K562 (cell line): ENCODE results near the gene QKI. TPM values are rescaled to one million over a fixed set of nuclear protein-coding genes. Genes with fewer than 3 reads are reported as not detected.

Source experiments
- EP300 ChIP-seq: IDR thresholded peaks from 2 replicates; pipeline ENCODE4 v1.6.1; 2012; ENCODE audit warnings: low read length, improper control_type of control experiment
- HDAC8 ChIP-seq: fragments of 450-650 bp; IDR thresholded peaks from 2 replicates; pipeline ENCODE4 v1.6.1; 2016; ENCODE audit warnings: mild to moderate bottlenecking, missing genetic modification characterization, moderate library complexity, missing compliant biosample characterization
- HEY1 ChIP-seq: fragments of 250-450 bp; sonication (Bioruptor Pico); IDR thresholded peaks from 2 replicates; pipeline ENCODE4 v1.5.0; 2020; ENCODE audit warnings: mild to moderate bottlenecking, moderate library complexity, borderline replicate concordance
- MCM3 ChIP-seq: fragments of 450-650 bp; IDR thresholded peaks from 2 replicates; pipeline ENCODE4 v1.6.1; 2016
- PRMT5 ChIP-seq: sonication (generic); formaldehyde crosslinking; IDR thresholded peaks from 2 replicates; pipeline ENCODE4 v1.5.0; 2020; ENCODE audit warnings: missing genetic modification reagents
- XRCC4 ChIP-seq: IDR thresholded peaks from one replicate; pipeline ENCODE4 v1.6.1; 2011; ENCODE audit not compliant: insufficient read depth, insufficient read length; ENCODE audit errors: extremely low read depth
- ZKSCAN8 ChIP-seq: fragments of 200-800 bp; sonication (Bioruptor generic); IDR thresholded peaks from 2 replicates; pipeline ENCODE4 v1.6.1; 2016; ENCODE audit warnings: missing genetic modification characterization, missing compliant biosample characterization
- ZNF263 ChIP-seq: sonication (generic); formaldehyde crosslinking; IDR thresholded peaks from 2 replicates; pipeline ENCODE4 v1.8.0; 2022; ENCODE audit warnings: mild to moderate bottlenecking, missing genetic modification reagents, borderline replicate concordance
- polyA plus RNA-seq, 8 experiments: library from polyadenylated mRNA; depleted of rRNA in 4 of 8; stranded (reverse) in 5 of 8; unstranded in 3 of 8; fragments of >200 nt; fragmentation: Nextera tagmentation in 2 of 8; fragmentation: Illumina TruSeq in 1 of 8; extraction: Ambion mirVana in 2 of 8; extraction: Trizol in 1 of 8; gene quantifications; 2 replicates each; pipeline versions ENCODE4 v1.2.1 to v1.2.3, GENCODE V29; 2011 to 2014; ENCODE audit warnings: inconsistent platforms in 1 of 8, missing spikeins in 1 of 8
- total RNA-seq, 7 experiments: library from RNA; depleted of rRNA in 6 of 7; stranded (reverse); fragments of >200 nt in 6 of 7; fragmentation: Illumina TruSeq in 2 of 7; extraction: Trizol in 2 of 7; gene quantifications; 2 replicates each; pipeline versions ENCODE4 v1.2.1 to v1.2.3, GENCODE V29; 2011 to 2021; ENCODE audit warnings: low replicate concordance in 1 of 7
- TF ChIP-seq, protein P1 (sequence below), 2 experiments: fragments of 450-650 bp in 1 of 2; sonication (generic) in 1 of 2; formaldehyde crosslinking in 1 of 2; IDR thresholded peaks; 2 replicates each; pipeline versions ENCODE4 v1.7.1 to v1.9.0; 2016 to 2022; ENCODE audit warnings: inconsistent platforms in 1 of 2, mild to moderate bottlenecking in 1 of 2, missing genetic modification reagents in 1 of 2
- TF ChIP-seq, protein P2 (sequence below), 2 experiments: fragments of 450-650 bp; conservative IDR thresholded peaks; 2 replicates each; pipeline ENCODE4 v1.6.1; 2017; ENCODE audit warnings: mild to moderate bottlenecking in 2 of 2, moderate library complexity in 2 of 2
- TF ChIP-seq, protein P3 (sequence below): IDR thresholded peaks from 2 replicates; pipeline ENCODE4 v1.6.1; 2012; ENCODE audit warnings: low read depth, low read length, improper control_type of control experiment, borderline replicate concordance
- TF ChIP-seq, protein P4 (sequence below): sonication (generic); formaldehyde crosslinking; IDR thresholded peaks from 2 replicates; pipeline ENCODE4 v1.8.1; 2022; ENCODE audit warnings: missing genetic modification reagents

Gene QKI
- total and polyA plus RNA-seq, 9 of the 15 experiments (the other 6 are each of a cell fraction or from before 2014, with no cell fraction given), result 20.4 to 215 (median 123) TPM

DNA sequence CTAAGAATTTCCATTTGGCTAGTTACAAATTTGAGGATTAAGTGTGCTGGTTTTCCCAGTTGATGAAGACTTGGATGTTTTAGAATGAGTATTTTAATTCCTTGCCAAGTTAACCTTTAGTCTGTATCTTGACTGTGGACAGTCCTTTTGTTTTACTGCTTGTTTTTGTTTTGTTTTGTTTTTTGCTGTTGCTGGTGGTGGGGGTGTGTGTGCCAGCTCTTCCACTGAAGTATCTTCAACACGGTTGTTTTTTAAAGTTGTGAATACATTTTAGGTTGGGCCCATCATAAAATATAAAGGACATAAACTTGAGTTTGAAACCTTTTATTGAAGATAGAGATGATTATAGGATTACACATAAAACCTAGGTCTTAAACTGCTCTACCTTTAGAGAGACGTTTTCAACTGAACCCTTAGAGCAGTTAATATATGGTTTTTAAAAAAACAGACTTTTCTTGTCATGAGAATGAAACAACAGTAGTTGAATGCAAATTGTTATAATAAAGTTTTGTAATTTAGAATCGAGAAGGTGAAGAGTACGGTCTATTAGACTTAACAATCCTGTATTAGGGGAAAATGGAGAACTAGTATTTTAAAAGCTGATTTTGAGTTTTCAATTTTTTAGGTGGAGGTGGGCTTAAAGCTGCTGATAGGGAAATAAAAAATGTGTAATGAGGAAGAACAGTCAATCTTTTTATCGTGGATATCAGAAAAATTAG is 4.0 kb downstream of the QKI start (continued):
- TF ChIP-seq, protein P1, sequence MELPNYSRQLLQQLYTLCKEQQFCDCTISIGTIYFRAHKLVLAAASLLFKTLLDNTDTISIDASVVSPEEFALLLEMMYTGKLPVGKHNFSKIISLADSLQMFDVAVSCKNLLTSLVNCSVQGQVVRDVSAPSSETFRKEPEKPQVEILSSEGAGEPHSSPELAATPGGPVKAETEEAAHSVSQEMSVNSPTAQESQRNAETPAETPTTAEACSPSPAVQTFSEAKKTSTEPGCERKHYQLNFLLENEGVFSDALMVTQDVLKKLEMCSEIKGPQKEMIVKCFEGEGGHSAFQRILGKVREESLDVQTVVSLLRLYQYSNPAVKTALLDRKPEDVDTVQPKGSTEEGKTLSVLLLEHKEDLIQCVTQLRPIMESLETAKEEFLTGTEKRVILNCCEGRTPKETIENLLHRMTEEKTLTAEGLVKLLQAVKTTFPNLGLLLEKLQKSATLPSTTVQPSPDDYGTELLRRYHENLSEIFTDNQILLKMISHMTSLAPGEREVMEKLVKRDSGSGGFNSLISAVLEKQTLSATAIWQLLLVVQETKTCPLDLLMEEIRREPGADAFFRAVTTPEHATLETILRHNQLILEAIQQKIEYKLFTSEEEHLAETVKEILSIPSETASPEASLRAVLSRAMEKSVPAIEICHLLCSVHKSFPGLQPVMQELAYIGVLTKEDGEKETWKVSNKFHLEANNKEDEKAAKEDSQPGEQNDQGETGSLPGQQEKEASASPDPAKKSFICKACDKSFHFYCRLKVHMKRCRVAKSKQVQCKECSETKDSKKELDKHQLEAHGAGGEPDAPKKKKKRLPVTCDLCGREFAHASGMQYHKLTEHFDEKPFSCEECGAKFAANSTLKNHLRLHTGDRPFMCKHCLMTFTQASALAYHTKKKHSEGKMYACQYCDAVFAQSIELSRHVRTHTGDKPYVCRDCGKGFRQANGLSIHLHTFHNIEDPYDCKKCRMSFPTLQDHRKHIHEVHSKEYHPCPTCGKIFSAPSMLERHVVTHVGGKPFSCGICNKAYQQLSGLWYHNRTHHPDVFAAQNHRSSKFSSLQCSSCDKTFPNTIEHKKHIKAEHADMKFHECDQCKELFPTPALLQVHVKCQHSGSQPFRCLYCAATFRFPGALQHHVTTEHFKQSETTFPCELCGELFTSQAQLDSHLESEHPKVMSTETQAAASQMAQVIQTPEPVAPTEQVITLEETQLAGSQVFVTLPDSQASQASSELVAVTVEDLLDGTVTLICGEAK (IDR thresholded peaks at IDR 0.05), result peak; percentile 87
- TF ChIP-seq, protein P1 (CRISPR knock-in tag; IDR thresholded peaks at IDR 0.05), result peak; percentile 28; the same call in 1 of the 2 replicates
- TF ChIP-seq XRCC4, result no peak
- no peak for TF ChIP-seq HEY1 (CRISPR knock-in tag)
- no peak for TF ChIP-seq EP300
- no peak for TF ChIP-seq MCM3
- TF ChIP-seq PRMT5, result no peak
- TF ChIP-seq ZNF263 (CRISPR knock-in tag), result no peak
- TF ChIP-seq, protein P2, sequence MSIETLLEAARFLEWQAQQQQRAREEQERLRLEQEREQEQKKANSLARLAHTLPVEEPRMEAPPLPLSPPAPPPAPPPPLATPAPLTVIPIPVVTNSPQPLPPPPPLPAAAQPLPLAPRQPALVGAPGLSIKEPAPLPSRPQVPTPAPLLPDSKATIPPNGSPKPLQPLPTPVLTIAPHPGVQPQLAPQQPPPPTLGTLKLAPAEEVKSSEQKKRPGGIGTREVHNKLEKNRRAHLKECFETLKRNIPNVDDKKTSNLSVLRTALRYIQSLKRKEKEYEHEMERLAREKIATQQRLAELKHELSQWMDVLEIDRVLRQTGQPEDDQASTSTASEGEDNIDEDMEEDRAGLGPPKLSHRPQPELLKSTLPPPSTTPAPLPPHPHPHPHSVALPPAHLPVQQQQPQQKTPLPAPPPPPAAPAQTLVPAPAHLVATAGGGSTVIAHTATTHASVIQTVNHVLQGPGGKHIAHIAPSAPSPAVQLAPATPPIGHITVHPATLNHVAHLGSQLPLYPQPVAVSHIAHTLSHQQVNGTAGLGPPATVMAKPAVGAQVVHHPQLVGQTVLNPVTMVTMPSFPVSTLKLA (conservative IDR thresholded peaks at IDR 0.05), result 0 out of 4 replicates have a peak, but pooled peaks have one; percentile 9 to 13
- TF ChIP-seq HDAC8 (tag), result no peak
- TF ChIP-seq, protein P3, sequence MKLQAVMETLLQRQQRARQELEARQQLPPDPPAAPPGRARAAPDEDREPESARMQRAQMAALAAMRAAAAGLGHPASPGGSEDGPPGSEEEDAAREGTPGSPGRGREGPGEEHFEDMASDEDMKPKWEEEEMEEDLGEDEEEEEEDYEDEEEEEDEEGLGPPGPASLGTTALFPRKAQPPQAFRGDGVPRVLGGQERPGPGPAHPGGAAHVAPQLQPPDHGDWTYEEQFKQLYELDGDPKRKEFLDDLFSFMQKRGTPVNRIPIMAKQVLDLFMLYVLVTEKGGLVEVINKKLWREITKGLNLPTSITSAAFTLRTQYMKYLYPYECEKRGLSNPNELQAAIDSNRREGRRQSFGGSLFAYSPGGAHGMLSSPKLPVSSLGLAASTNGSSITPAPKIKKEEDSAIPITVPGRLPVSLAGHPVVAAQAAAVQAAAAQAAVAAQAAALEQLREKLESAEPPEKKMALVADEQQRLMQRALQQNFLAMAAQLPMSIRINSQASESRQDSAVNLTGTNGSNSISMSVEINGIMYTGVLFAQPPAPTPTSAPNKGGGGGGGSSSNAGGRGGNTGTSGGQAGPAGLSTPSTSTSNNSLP, result no peak
- TF ChIP-seq ZKSCAN8 (CRISPR knock-in tag), result 0 out of 2 replicates have a peak, but pooled peaks have one; percentile 19
- TF ChIP-seq, protein P4, sequence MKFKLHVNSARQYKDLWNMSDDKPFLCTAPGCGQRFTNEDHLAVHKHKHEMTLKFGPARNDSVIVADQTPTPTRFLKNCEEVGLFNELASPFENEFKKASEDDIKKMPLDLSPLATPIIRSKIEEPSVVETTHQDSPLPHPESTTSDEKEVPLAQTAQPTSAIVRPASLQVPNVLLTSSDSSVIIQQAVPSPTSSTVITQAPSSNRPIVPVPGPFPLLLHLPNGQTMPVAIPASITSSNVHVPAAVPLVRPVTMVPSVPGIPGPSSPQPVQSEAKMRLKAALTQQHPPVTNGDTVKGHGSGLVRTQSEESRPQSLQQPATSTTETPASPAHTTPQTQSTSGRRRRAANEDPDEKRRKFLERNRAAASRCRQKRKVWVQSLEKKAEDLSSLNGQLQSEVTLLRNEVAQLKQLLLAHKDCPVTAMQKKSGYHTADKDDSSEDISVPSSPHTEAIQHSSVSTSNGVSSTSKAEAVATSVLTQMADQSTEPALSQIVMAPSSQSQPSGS (CRISPR knock-in tag), result no peak
